ENCODE results near the gene EPS15. TPM values are rescaled to one million over a fixed set of nuclear protein-coding genes. Genes with fewer than 3 reads are reported as not detected.

EPS15 gene
- total and polyA plus RNA-seq, 9 of the 15 experiments (the other 6 are each of a cell fraction or from before 2014, with no cell fraction given), result 23.1 to 69.0 (median 41.7) TPM

- TF ChIP-seq SMARCE1 (IDR thresholded peaks at IDR 0.05), result no peak
- no peak for TF ChIP-seq ZNF280A (IDR thresholded peaks at IDR 0.05; ENCODE audit: low read depth, partially characterized antibody)
- TF ChIP-seq ELF1 (tag; IDR thresholded peaks at IDR 0.05), result peak; percentile 73
- TF ChIP-seq HEY1 (CRISPR knock-in tag; IDR thresholded peaks at IDR 0.05; ENCODE audit: borderline replicate concordance), result 0 out of 2 replicates have a peak, but pooled peaks have one; percentile 35
- 0 out of 2 replicates have a peak, but pooled peaks have one; percentile 27 for TF ChIP-seq DEAF1 (CRISPR knock-in tag; IDR thresholded peaks at IDR 0.05)
- TF ChIP-seq GABPB1 (CRISPR knock-in tag; IDR thresholded peaks at IDR 0.05), result peak; percentile 66
- no peak for TF ChIP-seq RHOXF2B (CRISPR knock-in tag; conservative IDR thresholded peaks at IDR 0.05)
- no peak for TF ChIP-seq GTF2E2 (tag; IDR thresholded peaks at IDR 0.05)
- TF ChIP-seq, protein P1, sequence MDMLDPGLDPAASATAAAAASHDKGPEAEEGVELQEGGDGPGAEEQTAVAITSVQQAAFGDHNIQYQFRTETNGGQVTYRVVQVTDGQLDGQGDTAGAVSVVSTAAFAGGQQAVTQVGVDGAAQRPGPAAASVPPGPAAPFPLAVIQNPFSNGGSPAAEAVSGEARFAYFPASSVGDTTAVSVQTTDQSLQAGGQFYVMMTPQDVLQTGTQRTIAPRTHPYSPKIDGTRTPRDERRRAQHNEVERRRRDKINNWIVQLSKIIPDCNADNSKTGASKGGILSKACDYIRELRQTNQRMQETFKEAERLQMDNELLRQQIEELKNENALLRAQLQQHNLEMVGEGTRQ (CRISPR knock-in tag; IDR thresholded peaks at IDR 0.05), result no peak
- TF ChIP-seq, protein P2, sequence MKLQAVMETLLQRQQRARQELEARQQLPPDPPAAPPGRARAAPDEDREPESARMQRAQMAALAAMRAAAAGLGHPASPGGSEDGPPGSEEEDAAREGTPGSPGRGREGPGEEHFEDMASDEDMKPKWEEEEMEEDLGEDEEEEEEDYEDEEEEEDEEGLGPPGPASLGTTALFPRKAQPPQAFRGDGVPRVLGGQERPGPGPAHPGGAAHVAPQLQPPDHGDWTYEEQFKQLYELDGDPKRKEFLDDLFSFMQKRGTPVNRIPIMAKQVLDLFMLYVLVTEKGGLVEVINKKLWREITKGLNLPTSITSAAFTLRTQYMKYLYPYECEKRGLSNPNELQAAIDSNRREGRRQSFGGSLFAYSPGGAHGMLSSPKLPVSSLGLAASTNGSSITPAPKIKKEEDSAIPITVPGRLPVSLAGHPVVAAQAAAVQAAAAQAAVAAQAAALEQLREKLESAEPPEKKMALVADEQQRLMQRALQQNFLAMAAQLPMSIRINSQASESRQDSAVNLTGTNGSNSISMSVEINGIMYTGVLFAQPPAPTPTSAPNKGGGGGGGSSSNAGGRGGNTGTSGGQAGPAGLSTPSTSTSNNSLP (IDR thresholded peaks at IDR 0.05; ENCODE audit: borderline replicate concordance, low read depth, low read length), result peak; percentile 94
- TF ChIP-seq FOXA3 (CRISPR knock-in tag; conservative IDR thresholded peaks at IDR 0.05 in 1 of 2, IDR thresholded peaks at IDR 0.05 in 1 of 2), result 0 out of 4 replicates have a peak, but pooled peaks have one; percentile 32 to 40
- no peak for TF ChIP-seq MCM7 (IDR thresholded peaks at IDR 0.05)
- TF ChIP-seq TRIM24 (IDR thresholded peaks at IDR 0.05), result peak; percentile 29 to 58; a peak in 1 of 4 replicates
- peak; percentile 29; the same call in 1 of the 2 replicates for TF ChIP-seq ZNF239 (CRISPR knock-in tag; IDR thresholded peaks at IDR 0.05)
- TF ChIP-seq RFX1 (IDR thresholded peaks at IDR 0.05), result no peak
- no peak for TF ChIP-seq ILF3 (IDR thresholded peaks at IDR 0.05; ENCODE audit: borderline replicate concordance)
- TF ChIP-seq, protein P3, sequence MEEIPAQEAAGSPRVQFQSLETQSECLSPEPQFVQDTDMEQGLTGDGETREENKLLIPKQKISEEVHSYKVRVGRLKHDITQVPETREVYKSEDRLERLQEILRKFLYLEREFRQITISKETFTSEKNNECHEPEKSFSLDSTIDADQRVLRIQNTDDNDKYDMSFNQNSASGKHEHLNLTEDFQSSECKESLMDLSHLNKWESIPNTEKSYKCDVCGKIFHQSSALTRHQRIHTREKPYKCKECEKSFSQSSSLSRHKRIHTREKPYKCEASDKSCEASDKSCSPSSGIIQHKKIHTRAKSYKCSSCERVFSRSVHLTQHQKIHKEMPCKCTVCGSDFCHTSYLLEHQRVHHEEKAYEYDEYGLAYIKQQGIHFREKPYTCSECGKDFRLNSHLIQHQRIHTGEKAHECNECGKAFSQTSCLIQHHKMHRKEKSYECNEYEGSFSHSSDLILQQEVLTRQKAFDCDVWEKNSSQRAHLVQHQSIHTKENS (CRISPR knock-in tag; IDR thresholded peaks at IDR 0.05), result no peak
- 0 out of 2 replicates have a peak, but pooled peaks have one; percentile 29 for TF ChIP-seq MTA2 (IDR thresholded peaks at IDR 0.05; ENCODE audit: low read depth)
- no peak for TF ChIP-seq ZBTB8A (IDR thresholded peaks at IDR 0.05; ENCODE audit: partially characterized antibody)
- peak; percentile 71; the same call in 1 of the 2 replicates for TF ChIP-seq ZNF431 (CRISPR knock-in tag; IDR thresholded peaks at IDR 0.05)
- peak; percentile 83 to 89; a peak in 3 of 4 replicates for TF ChIP-seq ARNT (IDR thresholded peaks at IDR 0.05)
- TF ChIP-seq ZNF121 (CRISPR knock-in tag; conservative IDR thresholded peaks at IDR 0.05), result no peak
These were observed at the start of gene EPS15 (continued) for GRCh38 chr1:51519048-51519864.

Measured in K562 (cell line).